Measurements from ENCODE around the gene REEP3.
"Not testable (repeated sequence)": the region's sequence is repeated elsewhere in the genome, so short reads cannot be mapped to it uniquely, and the experiment has no call there.

Gene REEP3

DNA sequence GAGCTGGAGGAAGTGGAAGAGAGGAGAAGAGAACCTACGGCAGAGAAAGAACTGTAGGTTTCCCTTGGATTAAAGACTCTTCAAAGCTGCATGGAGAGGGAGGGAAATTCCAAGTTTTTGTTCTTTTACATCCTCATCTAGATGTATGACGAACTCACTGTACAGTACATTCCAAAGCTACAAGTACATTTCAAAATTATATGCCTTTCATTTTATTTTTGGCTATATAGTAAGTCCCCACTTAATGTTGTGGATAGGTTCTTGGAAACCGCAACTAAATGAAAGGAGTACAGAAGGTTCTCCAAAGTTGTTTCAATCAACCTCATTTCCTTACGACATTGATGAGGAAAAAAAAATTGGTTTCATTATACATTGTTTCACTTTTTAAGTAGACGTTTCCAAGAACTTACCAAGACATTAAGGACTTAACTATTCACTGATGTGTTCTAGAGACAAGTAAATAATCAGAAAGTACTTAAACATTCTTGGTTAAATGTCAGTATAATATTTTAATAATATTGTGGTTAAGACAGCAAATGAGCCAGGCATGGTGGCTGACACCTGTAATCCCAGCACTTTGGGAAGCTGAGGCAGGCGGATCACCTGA is 39.3 kb upstream of the REEP3 start:
- intact Hi-C loops (cut with DNase I; ENCODE audit: low total_unique reads): no loop called here
- TF ChIP-seq, protein P1, sequence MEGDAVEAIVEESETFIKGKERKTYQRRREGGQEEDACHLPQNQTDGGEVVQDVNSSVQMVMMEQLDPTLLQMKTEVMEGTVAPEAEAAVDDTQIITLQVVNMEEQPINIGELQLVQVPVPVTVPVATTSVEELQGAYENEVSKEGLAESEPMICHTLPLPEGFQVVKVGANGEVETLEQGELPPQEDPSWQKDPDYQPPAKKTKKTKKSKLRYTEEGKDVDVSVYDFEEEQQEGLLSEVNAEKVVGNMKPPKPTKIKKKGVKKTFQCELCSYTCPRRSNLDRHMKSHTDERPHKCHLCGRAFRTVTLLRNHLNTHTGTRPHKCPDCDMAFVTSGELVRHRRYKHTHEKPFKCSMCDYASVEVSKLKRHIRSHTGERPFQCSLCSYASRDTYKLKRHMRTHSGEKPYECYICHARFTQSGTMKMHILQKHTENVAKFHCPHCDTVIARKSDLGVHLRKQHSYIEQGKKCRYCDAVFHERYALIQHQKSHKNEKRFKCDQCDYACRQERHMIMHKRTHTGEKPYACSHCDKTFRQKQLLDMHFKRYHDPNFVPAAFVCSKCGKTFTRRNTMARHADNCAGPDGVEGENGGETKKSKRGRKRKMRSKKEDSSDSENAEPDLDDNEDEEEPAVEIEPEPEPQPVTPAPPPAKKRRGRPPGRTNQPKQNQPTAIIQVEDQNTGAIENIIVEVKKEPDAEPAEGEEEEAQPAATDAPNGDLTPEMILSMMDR (IDR thresholded peaks at IDR 0.05): no peak
- no peak overlapping the region for H3K27ac ChIP-seq
- H3K4me3 ChIP-seq: no peak overlapping the region
- peaks cover 0 to 22% (median 6%) of the 10 kb centered on the region in 4 donors for H3K4me1 ChIP-seq
- H3K36me3 ChIP-seq: no peaks in the 10 kb centered on the region
- no peaks in the 10 kb centered on the region for H3K27me3 ChIP-seq
- H3K9me3 ChIP-seq: no peaks in the 10 kb centered on the region
- DNase-seq: no peak

DNA sequence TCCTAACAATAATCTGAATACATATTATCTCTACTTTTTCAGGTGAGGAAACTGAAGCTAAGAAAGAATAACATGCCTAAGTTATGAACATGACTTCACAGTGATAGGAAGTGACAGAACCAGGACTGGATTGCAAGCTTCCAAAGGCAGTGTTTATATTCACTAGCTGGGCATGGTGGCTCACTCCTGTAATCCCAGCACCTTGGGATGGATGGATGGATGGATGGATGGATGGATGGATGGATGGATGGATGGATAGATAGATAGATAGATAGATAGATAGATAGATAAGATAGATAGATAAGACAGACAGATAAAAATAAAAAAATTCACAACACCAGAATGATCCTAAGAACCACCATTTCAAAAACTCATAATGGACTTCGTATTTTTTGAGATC is 37.2 kb upstream of the REEP3 start:
- intact Hi-C loops (cut with DNase I; ENCODE audit: low total_unique reads): no loop called here
- H3K27me3 ChIP-seq: no peaks in the 10 kb centered on the region
- H3K4me3 ChIP-seq: no peak overlapping the region
- H3K36me3 ChIP-seq: no peaks in the 10 kb centered on the region
- no peaks in the 10 kb centered on the region for H3K9me3 ChIP-seq
- no peak for DNase-seq
- TF ChIP-seq, protein P1 (IDR thresholded peaks at IDR 0.05): no peak
- H3K27ac ChIP-seq: no peak overlapping the region
- H3K4me1 ChIP-seq: peaks cover 0 to 30% (median 11%) of the 10 kb centered on the region in 4 donors

DNA sequence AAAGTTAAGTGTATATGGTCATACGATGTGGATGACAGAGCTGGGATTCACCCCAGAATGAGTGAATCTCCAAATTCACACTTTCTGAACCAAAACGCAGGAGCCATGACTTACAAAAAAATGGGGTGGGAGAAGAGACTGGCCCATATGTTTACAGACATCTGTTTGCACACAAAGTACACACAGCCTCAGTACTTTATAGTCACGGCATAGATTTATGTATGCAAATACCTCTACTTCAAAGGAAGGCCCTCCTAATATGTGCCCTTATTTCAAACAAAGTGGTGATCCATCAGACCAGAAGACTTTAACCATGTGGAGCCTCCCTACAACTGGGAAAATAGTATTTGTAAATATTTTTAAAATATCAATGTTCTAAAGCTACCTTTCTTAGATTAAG is 33.2 kb upstream of the REEP3 start:
- Histone ChIP-seq H3K36me3 (no peaks in the 10 kb centered on the region), H3K27me3 (no peaks in the 10 kb centered on the region), H3K4me3 (no peak overlapping the region), H3K27ac (no peak overlapping the region), H3K4me1 (peaks cover 0 to 50% (median 22%) of the 10 kb centered on the region in 4 donors), H3K9me3 (no peaks in the 10 kb centered on the region)
- DNase-seq: no peak
- TF ChIP-seq, protein P1 (IDR thresholded peaks at IDR 0.05): no peak
- intact Hi-C loops (cut with DNase I; ENCODE audit: low total_unique reads): no loop called here

DNA sequence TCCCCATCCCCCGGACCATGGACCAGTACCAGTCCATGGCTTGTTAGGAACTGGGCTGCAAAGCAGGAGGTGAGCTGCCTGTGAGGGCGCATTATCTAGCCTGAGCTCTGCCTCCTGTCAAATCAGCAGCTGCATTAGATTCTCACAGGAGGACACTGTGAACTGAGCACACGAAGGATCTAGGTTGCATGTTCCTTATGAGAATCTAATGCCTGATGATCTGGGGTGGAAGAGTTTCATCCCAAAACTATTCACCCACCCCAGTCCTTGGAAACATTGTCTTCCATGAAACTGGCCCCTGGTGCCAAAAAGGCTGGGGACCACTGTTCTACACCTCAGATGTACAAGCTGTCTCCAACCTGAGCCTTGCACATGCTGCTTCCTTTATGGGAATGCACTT is 31.4 kb upstream of the REEP3 start:
- H3K36me3 ChIP-seq: no peaks in the 10 kb centered on the region
- DNase-seq: no peak
- TF ChIP-seq, protein P1 (IDR thresholded peaks at IDR 0.05): no peak

DNA sequence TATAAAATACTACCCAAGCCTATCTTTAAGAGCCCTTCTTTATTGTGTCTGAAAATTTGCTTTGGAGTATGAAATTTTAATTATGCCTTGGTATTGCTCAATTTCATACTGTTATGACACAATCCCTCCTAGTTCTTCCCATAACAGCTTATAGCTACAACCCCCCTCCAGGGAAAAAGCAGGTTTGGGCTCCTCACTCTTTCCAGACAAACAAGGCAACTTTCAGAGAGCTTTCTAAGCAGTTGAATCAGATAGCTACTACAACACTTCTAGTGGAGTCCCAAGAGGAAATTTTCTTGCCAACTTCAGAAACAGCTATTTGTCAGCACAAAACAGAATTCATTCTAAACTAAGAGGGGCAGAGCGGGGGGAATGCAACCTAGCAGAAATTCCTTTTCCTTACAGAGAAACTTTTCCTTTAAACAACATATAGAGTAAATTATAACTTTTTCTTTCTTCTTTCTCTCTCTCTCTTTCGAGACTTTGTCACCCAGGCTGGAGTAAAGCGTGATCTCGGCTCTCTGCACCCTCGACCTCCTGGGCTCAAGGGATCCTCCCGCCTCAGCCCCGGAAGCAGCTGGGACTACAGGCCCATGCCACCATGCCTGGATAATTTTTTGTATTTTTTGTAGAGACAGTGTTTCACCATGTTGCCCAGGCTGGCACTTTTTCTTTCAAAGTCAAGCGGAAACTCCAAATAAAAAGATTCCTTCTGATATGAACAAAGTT is 29.4 kb upstream of the REEP3 start:
- Histone ChIP-seq H3K9me3 (no peaks in the 10 kb centered on the region), H3K27ac (peak overlapping the region; percentile 74 to 77), H3K36me3 (no peaks in the 10 kb centered on the region), H3K27me3 (no peaks in the 10 kb centered on the region), H3K4me1 (peaks cover 0 to 47% (median 16%) of the 10 kb centered on the region in 4 donors), H3K4me3 (peak overlapping the region; percentile 15 to 30)
- DNase-seq: peak; percentile 60 to 72
- intact Hi-C loops (cut with DNase I; ENCODE audit: low total_unique reads): no loop called here
- TF ChIP-seq, protein P1 (IDR thresholded peaks at IDR 0.05): no peak

More for the DNA sequence above, 31.4 kb upstream of the REEP3 start:
- Histone ChIP-seq H3K9me3 (no peaks in the 10 kb centered on the region), H3K4me1 (peaks cover 0 to 61% (median 22%) of the 10 kb centered on the region in 4 donors), H3K27ac (no peak overlapping the region), H3K4me3 (no peak overlapping the region), H3K27me3 (no peaks in the 10 kb centered on the region)
- intact Hi-C loops (cut with DNase I; ENCODE audit: low total_unique reads): no loop called here

DNA sequence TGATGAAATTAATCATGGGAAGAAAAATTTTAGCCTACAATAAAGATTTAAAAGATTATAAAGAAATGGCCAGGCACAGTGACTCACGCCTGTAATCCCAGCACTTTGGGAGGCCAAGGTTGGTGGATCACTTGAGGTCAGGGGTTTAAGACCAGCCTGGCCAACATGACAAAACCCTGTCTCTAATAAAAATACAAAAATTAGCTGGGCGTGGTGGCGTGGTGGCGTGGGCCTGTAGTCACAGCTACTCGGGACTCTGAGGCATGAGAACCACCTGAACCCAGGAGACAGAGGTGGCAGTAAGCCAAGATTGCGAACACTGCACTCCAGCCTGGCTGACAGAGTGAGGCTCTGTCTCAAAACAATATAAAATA is 28.9 kb upstream of the REEP3 start:
- H3K4me1 ChIP-seq: peaks cover 0 to 42% (median 15%) of the 10 kb centered on the region in 4 donors
- DNase-seq: peak in 1 of 2 donors; percentile 36
- H3K27me3 ChIP-seq; intact Hi-C loops (cut with DNase I; ENCODE audit: low total_unique reads); H3K36me3 ChIP-seq; H3K9me3 ChIP-seq: not testable (repeated sequence)
- peak overlapping the region; percentile 74 to 77 for H3K27ac ChIP-seq
- H3K4me3 ChIP-seq: peak overlapping the region; percentile 15 to 30
